Testis (tissue), 3 donors: Measurements from ENCODE around the gene KIF26B. TPM values are rescaled to one million over a fixed set of nuclear protein-coding genes. Genes with fewer than 3 reads are reported as not detected.

Experiments used
- DNase-seq: peaks from one replicate; pipeline ENCODE4 v3.0.0-alpha.2; 2019
- H3K27ac ChIP-seq, 2 donors: fragments of 200-600 bp; sonication (generic); one replicate each; pipeline ENCODE4 v1.5.1; 2019
- H3K27me3 ChIP-seq: fragments of 200-600 bp; sonication (generic); one replicate; pipeline ENCODE4 v1.5.1; 2019
- H3K36me3 ChIP-seq: fragments of 200-600 bp; sonication (generic); one replicate; pipeline ENCODE4 v1.5.1; 2017; ENCODE audit warnings: low read depth; ENCODE audit errors: missing control alignments
- H3K4me1 ChIP-seq: fragments of 200-600 bp; sonication (generic); one replicate; pipeline ENCODE4 v1.5.1; 2019
- H3K4me3 ChIP-seq, 2 donors: fragments of 200-600 bp; sonication (generic); one replicate each; pipeline ENCODE4 v1.5.1; 2017 to 2019
- H3K9me3 ChIP-seq: fragments of 200-600 bp; sonication (generic); one replicate; pipeline ENCODE4 v1.5.1; 2017
- POLR2A ChIP-seq: fragments of 450-650 bp; IDR thresholded peaks from one replicate; pipeline ENCODE4 v1.6.1; 2017; ENCODE audit warnings: antibody characterized with exemption, mild to moderate bottlenecking, moderate library complexity
- WGBS, 2 donors: methylation state at CpG; one replicate each; pipeline ENCODE4 v1.1.5; 2018; 5-methylcytosine and 5-hydroxymethylcytosine counted together
- intact Hi-C: fragments of 100-400 bp; cut with DNase I; formaldehyde crosslinking; loops from one replicate; pipeline ENCODE4 v1.15.1; 2023; ENCODE audit warnings: low total_unique reads
- polyA plus RNA-seq: library from polyadenylated mRNA; stranded (reverse); fragments of 350-450 nt; fragmentation: Illumina TruSeq; extraction: RNeasy Lipid Tissue Mini Kit (QIAGEN cat#74804); gene quantifications from one replicate; pipeline ENCODE4 v1.2.3, GENCODE V29; 2014; ENCODE audit warnings: low read depth, low replicate concordance; ENCODE audit not compliant: insufficient read depth
- total RNA-seq, 2 donors: library from RNA; depleted of rRNA; stranded (reverse); fragments of >200 nt; gene quantifications; one replicate each; pipeline ENCODE4 v1.2.3, GENCODE V29; 2016
- TF ChIP-seq, protein P1 (sequence below), 3 experiments: fragments of 450-650 bp in 2 of 3; fragments of 200-600 bp in 1 of 3; sonication (generic) in 1 of 3; IDR thresholded peaks; one replicate each; pipeline ENCODE4 v1.5.1; 2016 to 2019; ENCODE audit warnings: antibody characterized with exemption in 3 of 3, mild to moderate bottlenecking in 2 of 3, moderate library complexity in 1 of 3

Gene KIF26B
- total and polyA plus RNA-seq, 3 donors from 2014 or later: 3.0 to 4.8 (median 3.1) TPM

DNA sequence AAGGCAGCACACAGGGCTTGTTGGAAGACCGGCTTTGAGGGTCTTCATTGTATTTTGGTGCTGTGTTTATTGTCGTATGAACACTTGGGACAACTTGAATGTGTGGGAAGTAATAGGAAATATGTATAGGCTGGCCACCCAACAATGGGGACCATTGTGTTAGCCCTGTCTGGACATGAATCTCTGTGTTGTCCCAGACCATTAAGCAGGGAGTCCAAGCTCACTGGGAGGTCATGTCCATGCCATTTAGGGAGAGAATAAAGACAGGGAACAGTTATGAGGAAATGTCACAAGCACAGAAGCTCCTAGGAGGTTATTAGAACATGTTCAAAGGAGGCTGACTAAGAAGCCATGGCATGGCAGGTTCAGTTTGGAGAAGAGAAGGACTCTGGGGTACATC, 266.1 kb downstream of the KIF26B start:
- Histone ChIP-seq H3K9me3 (no peaks in the 10 kb centered on the region), H3K4me3 (no peak overlapping the region), H3K4me1 (no peaks in the 10 kb centered on the region), H3K27me3 (no peaks in the 10 kb centered on the region), H3K36me3 (no peaks in the 10 kb centered on the region), H3K27ac (no peak overlapping the region)
- intact Hi-C loops: no loop called here
- TF ChIP-seq POLR2A: no peak
- TF ChIP-seq, protein P1, sequence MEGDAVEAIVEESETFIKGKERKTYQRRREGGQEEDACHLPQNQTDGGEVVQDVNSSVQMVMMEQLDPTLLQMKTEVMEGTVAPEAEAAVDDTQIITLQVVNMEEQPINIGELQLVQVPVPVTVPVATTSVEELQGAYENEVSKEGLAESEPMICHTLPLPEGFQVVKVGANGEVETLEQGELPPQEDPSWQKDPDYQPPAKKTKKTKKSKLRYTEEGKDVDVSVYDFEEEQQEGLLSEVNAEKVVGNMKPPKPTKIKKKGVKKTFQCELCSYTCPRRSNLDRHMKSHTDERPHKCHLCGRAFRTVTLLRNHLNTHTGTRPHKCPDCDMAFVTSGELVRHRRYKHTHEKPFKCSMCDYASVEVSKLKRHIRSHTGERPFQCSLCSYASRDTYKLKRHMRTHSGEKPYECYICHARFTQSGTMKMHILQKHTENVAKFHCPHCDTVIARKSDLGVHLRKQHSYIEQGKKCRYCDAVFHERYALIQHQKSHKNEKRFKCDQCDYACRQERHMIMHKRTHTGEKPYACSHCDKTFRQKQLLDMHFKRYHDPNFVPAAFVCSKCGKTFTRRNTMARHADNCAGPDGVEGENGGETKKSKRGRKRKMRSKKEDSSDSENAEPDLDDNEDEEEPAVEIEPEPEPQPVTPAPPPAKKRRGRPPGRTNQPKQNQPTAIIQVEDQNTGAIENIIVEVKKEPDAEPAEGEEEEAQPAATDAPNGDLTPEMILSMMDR (IDR thresholded peaks at IDR 0.05): no peak
- DNase-seq: no peak
- WGBS, 2 donors: 83 to 95% methylated on average over 2 of the region's 2 CpGs

DNA sequence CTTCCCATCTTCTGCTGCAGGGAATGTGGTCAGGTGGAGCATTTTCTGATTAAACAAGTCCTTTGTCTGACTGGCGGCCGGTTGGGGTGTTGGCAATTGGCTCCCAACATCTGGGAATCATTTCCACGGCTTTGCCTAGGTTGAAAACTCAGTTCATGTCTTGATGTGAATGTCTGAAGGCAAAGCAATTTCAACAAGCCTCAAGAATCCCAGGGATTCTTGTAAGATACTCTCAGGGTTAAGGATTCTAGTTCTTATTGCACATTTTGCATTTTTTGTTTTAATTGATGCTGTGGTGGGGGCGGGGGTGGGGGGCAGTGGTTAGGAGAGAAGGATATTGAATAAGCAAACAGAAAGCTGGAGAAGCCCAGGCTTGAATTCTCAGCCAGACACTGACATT, 273.9 kb downstream of the KIF26B start:
- no peak for DNase-seq
- Histone ChIP-seq H3K4me1 (no peaks in the 10 kb centered on the region), H3K9me3 (no peaks in the 10 kb centered on the region), H3K4me3 (no peak overlapping the region), H3K27ac (no peak overlapping the region), H3K27me3 (no peaks in the 10 kb centered on the region), H3K36me3 (no peaks in the 10 kb centered on the region)
- intact Hi-C loops: no loop called here
- TF ChIP-seq, protein P1 (IDR thresholded peaks at IDR 0.05): no peak
- no peak for TF ChIP-seq POLR2A
- 78 to 82% methylated on average over 4 of the region's 4 CpGs for WGBS, 2 donors

DNA sequence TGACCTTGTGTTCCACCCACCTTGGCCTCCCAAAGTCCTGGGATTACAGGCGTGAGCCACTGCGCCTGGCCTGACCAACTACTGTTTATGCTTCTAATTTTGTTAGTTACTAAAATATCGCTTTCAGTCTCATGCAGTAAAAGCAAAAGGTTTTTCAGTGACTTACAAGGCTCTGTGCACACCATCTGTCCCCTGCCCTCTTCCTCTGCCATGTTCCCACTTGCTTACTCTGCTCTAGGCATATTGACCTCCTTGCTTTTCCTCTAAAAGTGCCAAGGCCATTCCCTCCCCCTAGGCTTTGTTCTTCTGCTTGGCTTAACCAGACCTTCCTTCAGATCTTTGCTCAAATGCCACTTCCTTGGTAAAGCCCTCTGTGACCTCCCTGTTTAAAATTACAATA, 276.9 kb downstream of the KIF26B start:
- H3K9me3 ChIP-seq: no peaks in the 10 kb centered on the region
- TF ChIP-seq, protein P1 (IDR thresholded peaks at IDR 0.05): no peak
- TF ChIP-seq POLR2A: no peak
- no peak overlapping the region for H3K27ac ChIP-seq
- no peak overlapping the region for H3K4me3 ChIP-seq
- no peaks in the 10 kb centered on the region for H3K27me3 ChIP-seq
- intact Hi-C loops: no loop called here
- H3K4me1 ChIP-seq: no peaks in the 10 kb centered on the region
- WGBS, 2 donors: 47 to 72% methylated on average over 3 of the region's 3 CpGs
- H3K36me3 ChIP-seq: no peaks in the 10 kb centered on the region
- no peak for DNase-seq

DNA sequence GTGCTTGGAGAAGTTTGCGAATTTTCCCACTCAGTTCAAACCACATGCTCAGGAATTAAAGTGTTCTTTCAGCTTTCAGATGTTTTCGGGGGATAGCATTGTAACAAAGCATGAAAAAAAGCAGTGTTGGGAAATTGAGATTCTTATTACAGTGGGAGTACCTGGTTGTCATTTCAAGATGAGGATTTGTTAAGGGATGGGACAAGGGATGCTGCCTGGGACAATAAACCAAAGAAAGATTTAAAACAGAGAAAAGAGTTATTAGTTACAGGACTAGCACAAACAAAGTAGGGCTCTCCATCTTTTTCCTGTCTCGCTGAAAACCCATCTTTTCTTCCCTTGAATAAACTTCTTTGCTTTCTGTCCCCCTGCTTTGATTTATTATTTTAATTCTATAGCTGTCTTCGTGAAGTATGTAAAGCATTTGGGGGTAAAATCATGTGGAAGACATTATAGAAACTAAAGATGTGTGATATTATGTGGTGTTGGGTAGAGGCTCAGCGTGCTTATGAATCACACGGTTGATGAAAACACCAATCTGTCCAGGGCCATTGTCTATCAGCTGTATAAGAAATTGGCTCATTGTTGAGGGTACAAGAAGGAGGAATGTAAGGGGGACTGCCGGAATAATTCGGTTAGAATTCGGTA, 277.6 kb downstream of the KIF26B start:
- H3K27ac ChIP-seq: no peak overlapping the region
- no peak for TF ChIP-seq POLR2A
- TF ChIP-seq, protein P1 (IDR thresholded peaks at IDR 0.05): no peak
- no peaks in the 10 kb centered on the region for H3K9me3 ChIP-seq
- H3K4me3 ChIP-seq: no peak overlapping the region
- intact Hi-C loops: no loop called here
- WGBS, 2 donors: 73 to 78% methylated on average over 9 of the region's 9 CpGs
- no peaks in the 10 kb centered on the region for H3K36me3 ChIP-seq
- H3K27me3 ChIP-seq: no peaks in the 10 kb centered on the region
- DNase-seq: no peak
- H3K4me1 ChIP-seq: no peaks in the 10 kb centered on the region

DNA sequence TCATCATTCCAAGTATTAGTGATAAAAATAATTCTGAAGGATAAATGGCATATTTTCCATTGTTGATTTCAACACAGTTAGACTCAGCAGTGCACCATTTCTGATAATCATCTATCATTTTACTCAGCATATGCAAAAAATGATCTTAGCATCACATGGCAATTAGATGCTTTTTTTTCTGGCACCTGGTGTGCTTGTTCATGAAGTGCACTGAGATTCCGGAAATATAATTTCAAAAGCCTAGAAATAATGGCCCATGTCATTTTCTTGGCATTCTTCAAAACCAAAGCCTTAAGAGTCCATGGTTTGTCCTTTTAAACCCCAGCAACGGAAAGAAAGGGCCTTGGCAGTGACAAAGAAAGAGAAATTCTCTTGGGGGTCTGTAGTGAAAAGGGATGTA, 278.8 kb downstream of the KIF26B start:
- H3K27ac ChIP-seq: no peak overlapping the region
- H3K9me3 ChIP-seq: no peaks in the 10 kb centered on the region
- H3K27me3 ChIP-seq: no peaks in the 10 kb centered on the region
- H3K36me3 ChIP-seq: no peaks in the 10 kb centered on the region
- no peak overlapping the region for H3K4me3 ChIP-seq
- intact Hi-C loops: no loop called here
- no peaks in the 10 kb centered on the region for H3K4me1 ChIP-seq
- no peak for DNase-seq
- 30 to 40% methylated on average over 2 of the region's 2 CpGs for WGBS, 2 donors
- TF ChIP-seq, protein P1 (IDR thresholded peaks at IDR 0.05): no peak
- no peak for TF ChIP-seq POLR2A
